GM19240 (cell line): ENCODE data around the gene SLC25A36.

Source experiments
- DNase-seq: peaks from one replicate; pipeline ENCODE4 v3.0.0; 2011; ENCODE audit warnings: low spot score; ENCODE audit not compliant: insufficient read length

The SLC25A36 gene, protein sequence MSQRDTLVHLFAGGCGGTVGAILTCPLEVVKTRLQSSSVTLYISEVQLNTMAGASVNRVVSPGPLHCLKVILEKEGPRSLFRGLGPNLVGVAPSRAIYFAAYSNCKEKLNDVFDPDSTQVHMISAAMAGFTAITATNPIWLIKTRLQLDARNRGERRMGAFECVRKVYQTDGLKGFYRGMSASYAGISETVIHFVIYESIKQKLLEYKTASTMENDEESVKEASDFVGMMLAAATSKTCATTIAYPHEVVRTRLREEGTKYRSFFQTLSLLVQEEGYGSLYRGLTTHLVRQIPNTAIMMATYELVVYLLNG

DNA sequence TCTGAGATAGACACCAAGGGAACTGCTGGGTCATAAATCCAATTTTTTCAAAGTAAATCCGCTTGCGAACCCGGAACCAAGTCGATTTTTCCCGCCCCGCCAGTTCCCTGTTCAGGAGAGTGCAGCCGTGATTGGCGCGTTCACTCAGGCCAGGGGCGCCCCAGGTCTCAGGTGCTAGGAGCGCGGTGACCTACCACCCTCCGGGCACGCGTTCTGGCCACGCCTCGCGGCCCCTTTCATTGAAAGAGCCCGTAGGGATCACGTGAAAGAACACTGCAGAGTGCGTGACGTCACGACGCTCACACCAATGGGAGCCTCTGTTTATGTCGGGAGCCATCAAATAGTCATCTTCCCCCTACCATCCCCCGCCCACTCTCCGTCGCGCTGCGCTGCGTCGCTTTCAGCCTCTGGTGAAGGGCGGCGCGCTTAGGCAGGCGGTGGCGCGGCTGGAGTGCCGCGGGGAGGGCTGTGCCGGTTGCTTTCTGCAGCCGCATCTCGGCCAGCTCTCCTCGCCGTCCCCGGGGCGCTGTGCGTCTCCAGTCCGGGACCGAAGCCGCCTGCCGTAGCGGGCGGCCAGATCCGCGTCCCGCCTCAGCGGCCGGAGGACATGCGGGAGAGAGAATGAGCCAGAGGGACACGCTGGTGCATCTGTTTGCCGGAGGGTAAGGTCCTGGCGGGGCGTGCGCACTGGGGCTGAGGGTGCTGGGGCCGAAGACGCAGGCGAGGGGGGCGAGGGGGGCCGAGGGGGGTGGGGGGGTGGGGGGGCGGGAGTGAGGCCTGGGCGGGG, at the start of gene SLC25A36:
Gene SLC25A36, plus strand, starts transcription at position 403 of the 787 bp plus-strand sequence. Its CDS starts 219 bp downstream, at position 622.
- peak; percentile 53 for DNase-seq

DNA sequence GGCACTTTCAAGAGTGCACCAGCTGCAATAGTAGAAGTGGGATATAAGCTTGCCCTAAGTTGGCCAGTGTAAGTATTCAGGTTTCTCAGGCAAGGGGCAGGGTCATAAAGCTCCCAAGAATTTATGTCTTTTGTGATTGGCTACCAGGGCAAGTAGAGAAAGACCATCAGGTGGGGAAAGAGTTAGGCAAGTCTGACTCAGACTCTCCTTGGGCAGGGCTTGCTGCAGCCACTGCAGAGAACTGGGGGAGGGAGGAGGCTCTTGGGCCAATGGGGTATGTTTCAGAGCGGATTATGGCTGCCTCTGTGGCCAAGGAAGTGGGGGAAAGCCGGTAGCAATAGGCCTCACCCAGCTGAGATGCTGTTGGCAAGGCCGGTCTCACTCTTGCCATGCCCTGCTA, 44.6 kb upstream of the SLC25A36 start:
- DNase-seq, result no peak

DNA sequence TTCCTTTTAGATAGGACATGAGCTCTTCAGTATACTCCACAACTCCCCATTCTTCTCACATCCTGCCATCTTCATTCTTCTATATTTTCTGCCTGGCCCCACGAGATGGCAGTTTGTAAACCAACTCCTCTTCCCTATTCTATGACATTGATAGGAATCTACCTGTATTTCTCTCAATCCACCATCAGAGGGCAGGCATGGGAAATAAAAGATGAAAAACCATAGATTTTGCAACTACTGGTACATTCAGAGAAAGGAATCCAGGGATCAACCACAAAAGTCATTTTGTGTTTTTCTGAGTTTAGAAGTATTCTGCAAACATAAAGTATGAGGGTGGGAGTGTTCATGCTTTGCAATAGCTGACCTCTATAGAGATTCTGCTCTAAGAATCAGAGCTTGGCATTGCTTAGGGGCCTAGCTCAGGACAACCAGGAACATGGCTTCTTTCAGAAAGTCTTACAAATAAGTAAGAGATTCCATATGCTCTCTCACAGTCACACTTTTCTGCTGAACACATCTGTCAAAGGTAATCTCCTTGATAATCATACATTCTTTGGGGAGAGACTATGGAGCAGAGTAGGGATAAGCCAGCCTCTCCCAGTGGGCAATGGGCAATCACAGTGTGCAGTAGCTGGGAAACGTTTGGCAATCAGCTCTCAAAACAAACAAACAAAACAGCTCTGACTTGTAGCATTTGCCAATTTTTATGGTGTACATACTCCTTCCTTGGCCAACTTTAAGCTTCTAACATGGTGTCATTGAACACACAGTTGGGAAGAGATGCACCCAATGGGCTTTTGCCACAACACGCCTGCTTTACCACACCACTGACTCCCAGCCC, 43.1 kb upstream of the SLC25A36 start:
- DNase-seq, result no peak

DNA sequence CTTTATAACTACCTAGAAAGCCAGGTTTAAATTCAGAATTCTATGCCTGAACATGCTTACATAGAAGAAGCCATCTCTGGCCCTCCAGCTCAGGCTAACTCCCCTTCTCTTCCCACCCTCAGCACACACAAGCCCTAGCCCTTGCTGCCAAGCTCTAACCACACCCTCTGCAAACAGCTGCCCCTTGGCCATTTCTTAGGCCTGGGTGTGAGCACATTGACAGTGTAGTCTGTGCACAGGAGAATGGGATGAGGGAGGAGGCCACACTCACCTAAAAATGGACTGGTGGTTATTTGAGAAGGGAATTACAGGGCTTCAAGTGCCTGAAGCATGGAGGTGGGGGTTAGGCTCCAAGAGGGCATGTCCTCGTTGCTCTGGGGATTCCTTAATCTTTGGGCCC, 42.3 kb upstream of the SLC25A36 start:
- DNase-seq, result no peak

DNA sequence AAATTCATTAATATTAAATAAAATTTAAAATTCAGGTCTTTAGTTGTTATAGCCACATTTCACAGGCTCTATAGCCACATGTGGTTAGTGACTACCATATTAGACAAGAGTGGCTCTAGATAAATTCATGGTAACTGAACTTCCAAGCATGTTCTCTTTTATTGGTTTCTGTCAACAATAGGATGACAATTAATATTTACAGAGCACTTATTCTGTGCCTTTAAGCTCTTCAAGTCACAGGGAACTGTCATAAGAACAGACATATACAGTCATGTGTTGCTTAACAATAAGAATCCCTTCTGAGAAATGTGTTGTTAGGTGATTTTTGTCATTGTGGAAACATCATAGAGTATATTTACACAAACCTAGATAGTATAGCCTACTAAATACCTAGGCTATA, 38.8 kb upstream of the SLC25A36 start:
- DNase-seq, result no peak

DNA sequence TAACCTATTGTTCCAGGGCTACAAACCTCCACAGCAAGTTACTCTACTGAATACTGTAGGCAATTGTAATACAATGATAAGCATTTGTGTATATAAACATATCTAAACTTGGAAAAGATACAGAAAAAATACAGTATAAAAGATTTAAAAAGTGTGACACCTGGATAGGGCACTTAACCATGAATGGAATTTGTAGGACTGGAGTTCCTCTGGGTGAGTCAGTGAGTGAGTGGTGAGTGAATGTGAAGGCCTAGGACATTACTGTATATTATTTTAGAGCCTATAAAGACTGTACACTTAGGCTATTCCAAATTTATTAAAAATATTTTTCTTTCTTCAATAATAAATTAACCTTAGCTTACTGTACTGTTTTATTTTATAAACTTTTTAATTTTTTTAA, 38.4 kb upstream of the SLC25A36 start:
- DNase-seq, result no peak

DNA sequence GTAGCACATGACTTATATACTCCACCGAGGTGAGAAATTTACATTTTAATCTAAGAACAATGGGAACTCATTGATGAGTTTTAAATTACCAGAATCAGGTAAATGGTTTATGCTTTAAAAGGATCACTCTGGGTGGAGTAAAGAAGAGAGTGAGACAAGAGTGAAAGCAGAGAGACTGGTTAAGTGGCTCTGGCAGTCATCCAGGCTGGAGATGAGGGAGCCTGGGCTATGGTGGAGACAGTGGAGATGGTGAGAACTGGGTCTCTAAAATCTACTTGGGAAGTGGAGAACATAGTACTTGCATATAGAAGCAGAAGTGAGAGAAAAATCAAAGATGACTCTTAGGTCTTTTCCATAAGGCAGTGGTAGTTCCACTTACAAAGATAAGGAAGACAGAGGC, 37.1 kb upstream of the SLC25A36 start:
- DNase-seq, result no peak

DNA sequence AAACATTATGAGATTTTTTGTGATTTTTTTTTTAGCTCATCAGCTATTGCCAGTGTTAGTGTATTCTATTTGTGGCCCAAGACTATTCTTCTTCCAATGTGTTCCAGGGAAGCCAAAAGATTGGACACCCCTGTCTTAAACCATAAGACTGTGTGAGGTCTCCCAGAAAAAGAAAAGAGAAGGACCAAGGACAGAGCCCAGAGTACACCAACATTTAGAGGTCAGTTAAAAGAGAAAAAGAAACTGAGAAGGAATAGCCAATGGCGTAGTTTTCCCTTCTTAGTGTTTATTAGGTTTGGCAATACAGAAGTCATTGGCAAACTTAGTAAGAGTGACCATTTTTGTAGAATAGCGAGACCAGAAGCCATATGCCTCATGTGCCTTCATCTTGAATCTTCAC, 36.1 kb upstream of the SLC25A36 start:
- no peak for DNase-seq

DNA sequence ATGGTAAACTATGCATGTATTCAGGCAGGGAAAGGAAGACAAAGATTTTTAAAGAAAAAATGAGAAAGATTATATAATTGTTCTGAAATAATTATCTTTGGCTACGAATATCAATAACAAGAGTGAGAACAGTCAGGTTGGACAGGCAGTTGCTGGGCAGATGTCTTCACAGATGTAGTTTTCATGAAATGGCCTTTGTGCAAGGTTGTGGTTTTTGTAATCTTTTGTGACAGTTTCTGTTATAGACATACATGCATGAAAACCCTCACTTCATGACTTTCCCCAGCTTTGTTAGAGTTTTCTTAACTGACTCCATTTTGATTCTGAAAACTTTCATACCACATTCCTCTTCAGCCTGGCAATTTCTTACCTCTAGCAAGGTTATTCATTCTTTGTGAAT, 34.9 kb upstream of the SLC25A36 start:
- no peak for DNase-seq

DNA sequence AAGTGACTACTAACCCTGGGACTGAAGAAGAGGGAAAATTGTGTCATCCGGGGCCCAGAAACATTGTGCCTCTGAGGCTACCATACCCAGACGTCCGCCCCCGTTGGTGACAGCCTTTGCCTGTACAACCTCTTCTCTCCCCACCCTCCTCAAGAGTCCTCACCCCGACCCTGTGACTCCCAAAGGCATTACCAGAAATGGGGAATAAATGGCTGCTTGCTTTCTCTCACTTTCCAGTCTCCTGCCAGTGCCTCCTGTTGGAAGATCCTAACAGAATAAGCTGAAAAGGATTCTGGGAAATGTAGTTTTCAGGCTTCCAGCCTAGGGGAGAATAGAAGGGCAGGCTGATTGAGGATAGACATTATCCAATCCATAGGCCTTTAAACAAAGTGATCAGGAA, 30.8 kb upstream of the SLC25A36 start:
- DNase-seq, result no peak

DNA sequence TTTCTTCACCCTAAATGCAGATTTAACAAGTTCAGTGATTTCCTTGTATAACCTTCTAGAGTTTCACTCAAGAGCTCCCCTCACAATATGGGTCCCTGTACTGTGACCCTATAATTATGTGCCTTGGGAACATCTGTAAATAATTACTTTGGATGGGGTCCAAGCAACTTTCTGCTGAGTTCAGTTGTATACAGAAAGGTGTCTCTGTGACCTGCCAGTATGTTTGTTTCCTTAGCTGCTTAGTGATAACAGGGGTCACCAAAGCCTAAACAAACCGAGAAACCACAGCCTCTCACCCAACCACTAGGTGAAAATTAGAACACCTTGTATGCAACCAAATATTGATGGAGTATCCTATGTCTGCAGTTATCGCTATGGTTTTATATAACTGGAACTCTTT, 29.8 kb upstream of the SLC25A36 start:
- DNase-seq, result no peak

DNA sequence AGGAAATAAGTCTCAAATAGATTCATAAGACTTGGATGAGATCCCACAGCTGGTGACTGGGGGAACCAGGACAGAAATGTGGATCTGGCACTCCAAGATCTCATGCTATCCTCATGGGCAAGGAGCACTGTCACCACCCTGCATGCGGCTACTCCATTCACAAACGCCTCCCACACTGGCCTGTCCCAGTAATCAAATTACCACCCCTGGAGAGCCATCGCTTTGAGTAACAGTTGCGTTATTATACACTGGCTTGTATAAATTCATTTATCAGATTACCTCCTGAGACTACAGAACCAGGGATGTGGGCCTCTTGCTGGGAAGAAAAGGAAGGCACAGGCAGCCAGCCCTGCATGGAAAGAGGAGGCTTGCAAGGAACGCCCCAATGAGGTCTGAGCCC, 27.9 kb upstream of the SLC25A36 start:
- no peak for DNase-seq

DNA sequence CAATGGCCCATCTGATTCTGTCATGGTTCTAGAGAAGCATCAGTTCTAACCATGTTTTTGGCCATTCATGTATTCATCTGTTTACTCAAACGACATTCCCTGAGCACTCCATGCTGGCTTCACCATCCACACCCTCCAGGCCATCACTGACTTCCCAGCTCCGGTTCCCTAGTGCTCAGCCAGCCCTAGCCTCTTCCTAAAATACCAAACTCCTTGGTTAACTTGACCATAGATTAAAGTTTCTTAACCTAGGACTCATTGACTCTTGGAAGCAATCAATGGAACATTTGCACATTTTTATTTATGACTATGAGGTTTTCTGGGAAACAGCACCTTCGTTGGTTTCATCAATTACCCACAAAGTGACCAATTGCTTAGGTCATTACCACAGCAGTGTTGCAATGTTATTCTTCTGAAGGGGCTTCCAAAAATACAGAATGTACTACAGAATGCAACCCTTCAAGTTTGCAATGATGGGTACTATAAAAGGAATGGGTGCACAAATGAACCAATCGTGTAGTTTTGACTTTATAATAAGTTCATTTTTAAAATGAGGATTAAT, 27.2 kb upstream of the SLC25A36 start:
- no peak for DNase-seq

DNA sequence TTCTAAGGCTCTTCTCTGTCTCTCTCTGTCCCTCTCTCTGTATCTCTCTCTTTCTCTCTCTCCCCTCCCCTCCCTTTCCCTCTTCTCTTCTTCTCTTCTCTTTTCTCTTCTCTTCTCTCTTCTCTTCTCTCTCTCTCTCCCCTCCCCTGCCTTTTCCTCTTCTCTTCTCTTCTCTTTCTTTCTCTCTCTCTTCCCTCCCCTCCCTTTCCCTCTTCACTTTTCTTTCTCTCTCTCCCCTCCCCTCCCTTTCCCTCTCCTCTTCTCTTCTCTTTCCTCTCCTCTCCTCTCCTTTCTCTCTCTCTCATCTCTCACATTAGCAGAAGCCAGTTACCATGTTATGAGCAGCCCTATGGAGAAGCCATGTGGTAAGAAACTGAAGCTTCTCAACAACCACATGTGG, 25.0 kb upstream of the SLC25A36 start:
- DNase-seq, result no peak

DNA sequence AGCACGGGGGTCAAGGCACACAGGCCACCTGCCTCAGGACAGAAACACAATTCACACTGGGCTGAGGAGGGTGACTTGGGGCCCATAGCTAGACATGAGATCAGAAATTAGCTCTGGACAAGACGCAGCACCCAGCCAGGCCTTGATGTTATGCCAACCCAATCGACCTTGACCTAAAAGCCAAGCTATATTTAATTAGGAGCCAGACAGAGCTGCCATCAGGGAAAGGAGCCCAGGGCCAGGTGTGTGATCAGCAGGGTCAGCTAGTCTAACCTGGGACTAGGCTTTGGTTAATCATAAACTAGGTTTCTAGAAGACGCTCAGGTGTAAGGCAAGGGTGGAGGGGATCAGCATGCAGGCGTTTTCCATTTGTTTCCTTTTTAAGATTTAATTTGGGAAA, 23.9 kb upstream of the SLC25A36 start:
- no peak for DNase-seq

DNA sequence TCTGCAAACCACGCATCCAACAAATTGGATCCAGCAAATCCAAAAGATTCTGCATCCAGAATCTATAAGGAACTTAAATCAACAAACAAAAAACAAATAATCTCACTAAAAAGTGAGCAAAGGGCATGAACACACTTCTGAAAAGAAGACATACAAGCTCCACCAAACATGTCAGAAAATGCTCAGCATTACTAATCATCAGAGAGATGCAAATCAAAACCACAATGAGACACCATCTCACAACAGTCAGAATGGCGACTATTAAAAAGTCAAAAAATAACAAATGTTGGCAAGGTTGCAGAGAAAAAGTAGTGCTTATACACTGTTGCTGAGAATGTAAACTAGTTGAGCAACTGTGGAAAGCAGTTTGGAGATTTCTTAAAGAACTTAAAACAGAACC, 21.6 kb upstream of the SLC25A36 start:
- no peak for DNase-seq

DNA sequence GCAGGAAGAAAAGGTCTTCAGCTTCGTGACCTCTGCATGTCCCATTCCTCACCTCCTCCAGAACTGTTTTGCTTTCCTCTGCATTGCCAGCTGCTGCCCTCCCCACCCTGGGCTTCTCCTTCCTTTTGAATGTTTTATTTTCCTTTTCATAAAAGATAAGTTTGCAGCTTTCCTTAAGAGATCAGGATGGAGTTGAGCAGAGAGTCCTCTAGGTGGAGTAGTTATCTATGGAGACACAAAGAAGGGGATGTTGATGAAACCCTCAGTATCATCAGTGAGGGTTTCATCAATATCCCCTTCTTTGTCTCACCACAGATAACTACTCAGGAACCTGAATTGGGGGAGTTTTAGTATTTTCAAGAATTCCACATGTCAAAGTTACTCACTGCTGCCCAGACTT, 19.0 kb upstream of the SLC25A36 start:
- DNase-seq, result no peak

DNA sequence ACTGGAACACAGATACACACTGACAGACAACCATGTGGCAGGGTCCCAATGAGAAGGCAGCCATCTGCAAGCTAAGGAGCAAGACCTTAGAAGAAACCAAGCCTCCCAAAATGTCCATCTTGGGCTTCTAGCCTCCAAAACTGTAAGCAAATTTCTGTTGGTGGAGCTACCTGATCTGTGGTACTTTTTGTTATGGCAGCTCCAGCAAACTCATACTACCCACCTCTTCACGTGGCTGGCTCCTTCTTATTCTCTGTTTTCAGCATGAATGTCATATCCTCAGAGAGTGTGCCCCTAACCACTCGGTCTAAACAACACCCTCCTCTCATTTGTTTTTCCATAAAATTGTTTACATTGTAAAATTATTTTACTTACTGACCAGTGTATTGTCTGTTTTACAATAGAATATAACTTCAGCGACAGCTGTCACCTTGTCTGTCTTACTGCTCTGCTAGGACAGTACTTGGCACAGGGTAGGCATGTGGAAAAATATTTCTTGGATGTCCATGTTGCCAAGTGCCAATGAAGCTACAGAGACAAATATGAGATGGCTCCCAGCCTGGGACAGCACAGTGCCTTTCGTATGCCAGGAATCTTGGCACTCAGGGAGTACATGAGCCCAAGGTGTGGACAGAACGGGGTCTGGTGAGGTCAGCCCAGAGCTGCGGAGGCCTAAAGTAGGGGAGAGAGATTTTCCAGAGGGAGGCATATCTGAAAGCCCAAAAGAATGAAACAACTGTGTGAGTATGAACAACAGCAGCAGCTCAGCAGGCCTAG, 17.4 kb upstream of the SLC25A36 start:
- no peak for DNase-seq

DNA sequence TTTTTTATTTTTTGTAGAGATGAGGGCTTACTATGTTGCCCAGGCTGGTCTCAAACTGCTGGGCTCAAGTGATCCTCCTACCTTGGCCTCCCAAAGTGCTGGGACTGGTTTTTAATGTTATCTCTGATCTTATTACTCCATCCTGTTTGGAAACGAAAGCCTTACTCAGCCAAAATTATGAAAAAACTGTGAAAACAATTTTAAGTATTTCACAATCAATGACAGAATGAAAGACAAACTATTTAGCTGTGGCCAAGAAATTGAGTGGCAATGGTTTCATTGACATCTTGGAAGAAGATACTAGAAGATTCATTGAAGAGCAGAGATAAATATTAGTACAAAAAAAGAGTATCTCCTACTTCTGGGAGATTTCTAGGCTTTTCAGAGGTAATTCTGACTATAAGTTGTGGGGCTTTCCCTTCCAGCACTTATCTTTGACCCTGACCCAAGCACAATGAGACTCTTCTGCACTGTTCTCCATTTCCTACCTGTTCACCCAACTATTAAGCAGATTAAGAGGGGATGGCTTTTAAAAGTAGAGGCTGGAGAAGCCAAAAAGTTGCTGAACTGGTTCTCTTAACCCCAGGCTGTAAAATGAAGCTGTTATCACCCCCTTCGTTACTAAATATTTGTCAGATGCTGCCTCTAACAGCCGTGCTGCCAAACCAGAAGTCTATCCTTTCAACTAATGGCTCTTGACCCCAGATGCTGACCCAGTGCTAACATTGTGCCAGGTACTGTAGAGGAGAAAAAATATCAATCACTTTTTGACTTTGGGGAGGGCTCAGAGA, 14.2 kb upstream of the SLC25A36 start:
- DNase-seq, result no peak

DNA sequence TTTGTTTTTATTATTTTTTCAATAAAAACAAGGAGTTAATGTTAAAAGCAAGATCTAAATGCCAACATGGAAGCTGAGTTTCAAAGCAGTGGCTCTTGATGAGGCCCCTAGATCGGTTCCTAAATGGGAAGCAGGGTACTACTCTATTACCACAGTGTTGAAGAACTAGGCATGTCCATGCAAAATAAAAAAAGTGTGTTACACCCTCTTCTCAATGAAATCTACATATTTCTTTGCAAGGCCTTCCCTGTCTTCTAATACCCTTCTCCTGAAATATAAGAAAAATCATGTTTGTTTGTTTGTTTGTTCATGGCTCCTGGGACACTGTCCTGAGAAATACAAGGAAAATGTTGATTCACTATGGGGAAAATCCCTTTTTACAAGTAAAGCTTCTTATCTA, 12.2 kb upstream of the SLC25A36 start:
- DNase-seq, result no peak
